GM10266 (cell line): Measurements from ENCODE around the gene LONRF3.
"Not testable (repeated sequence)": the region's sequence is repeated elsewhere in the genome, so short reads cannot be mapped to it uniquely, and the experiment has no call there.

ENCODE experiments used
- DNase-seq: peaks from one replicate; pipeline ENCODE4 v3.0.0; 2012; ENCODE audit errors: extremely low spot score
- CTCF ChIP-seq: IDR thresholded peaks from 2 replicates; pipeline ENCODE4 v1.5.1; 2012; ENCODE audit warnings: mild to moderate bottlenecking, low read depth; ENCODE audit not compliant: control insufficient read depth, insufficient read depth; ENCODE audit errors: missing control alignments

The LONRF3 gene

GRCh38 chrX:119025900-119026299 lies 51.5 kb downstream of the LONRF3 start:
- no peak for DNase-seq
- no peak for TF ChIP-seq CTCF

GRCh38 chrX:119026344-119026743 lies 51.9 kb downstream of the LONRF3 start:
- not testable (repeated sequence) for DNase-seq

- DNase-seq: not testable (repeated sequence)
Observed at GRCh38 chrX:119027960-119028732, 53.7 kb downstream of the LONRF3 start.

GRCh38 chrX:119028733-119029330 lies 54.4 kb downstream of the LONRF3 start:
- TF ChIP-seq CTCF: no peak
- no peak for DNase-seq

- DNase-seq: not testable (repeated sequence)
Observed at GRCh38 chrX:119029656-119030055, 55.2 kb downstream of the LONRF3 start.

GRCh38 chrX:119030990-119031389 lies 56.6 kb downstream of the LONRF3 start:
- TF ChIP-seq CTCF: no peak
- no peak for DNase-seq

- DNase-seq: no peak
- no peak for TF ChIP-seq CTCF
Observed at GRCh38 chrX:119036107-119037029, 62.0 kb downstream of the LONRF3 start.

GRCh38 chrX:119040432-119040831 lies 66.0 kb downstream of the LONRF3 start:
- no peak for DNase-seq
- no peak for TF ChIP-seq CTCF
